ENCODE results near the gene RAD51. TPM values are rescaled to one million over a fixed set of nuclear protein-coding genes. Genes with fewer than 3 reads are reported as not detected.
"Not testable (repeated sequence)": the region's sequence is repeated elsewhere in the genome, so short reads cannot be mapped to it uniquely, and the experiment has no call there.

The RAD51 gene
- 1 to 10 TPM in 5 of 6 donors, not detected in 1; 1.0 to 3.4 (median 2.1) TPM for total RNA-seq

- WGBS, 2 donors: 1% methylated on average over 24 to 34 of the region's 81 CpGs
- H3K27me3 ChIP-seq: no peaks in the 10 kb centered on the region
- DNase-seq: peak; percentile 94 to 97
- peaks cover 0 to 6% (median 0%) of the 10 kb centered on the region in 4 donors for H3K36me3 ChIP-seq
- H3K4me1 ChIP-seq: peaks cover 16 to 24% (median 19%) of the 10 kb centered on the region in 4 donors
- TF ChIP-seq POLR2A (IDR thresholded peaks at IDR 0.05) (peak in 3 of 4 donors; percentile 28 to 82 (median 70)), POLR2AphosphoS5 (IDR thresholded peaks at IDR 0.05) (peak; percentile 85 to 92), CTCF (IDR thresholded peaks at IDR 0.05) (no peak)
- ATAC-seq (ENCODE audit: low FRiP score in 2 of 2): peak; percentile 98 to 99
- H3K27ac ChIP-seq: peak within 1 kb of the TSS; percentile 96 to 99 (median 98)
- no peaks in the 10 kb centered on the region for H3K9me3 ChIP-seq
- H3K4me3 ChIP-seq: peak within 1 kb of the TSS; percentile 66 to 80 (median 79)
Observed at GRCh38 chr15:40694688-40695468, at the start of gene RAD51. Gene RAD51 (plus strand): TSS chr15:40695174. CDS start chr15:40698759, 3,585 bp downstream.

GRCh38 chr15:40647523-40647922, 47.5 kb upstream of the RAD51 start:
- ATAC-seq (ENCODE audit: low FRiP score in 2 of 2) (no peak), DNase-seq (no peak)
- 88 to 96% methylated on average over 1 of the region's 1 CpG for WGBS, 2 donors
- Histone ChIP-seq H3K4me3 (no peak overlapping the region), H3K4me1 (no peaks in the 10 kb centered on the region), H3K27me3 (no peaks in the 10 kb centered on the region), H3K9me3 (no peaks in the 10 kb centered on the region), H3K27ac (no peak overlapping the region), H3K36me3 (no peaks in the 10 kb centered on the region)
- TF ChIP-seq EP300 (IDR thresholded peaks at IDR 0.05) (no peak), POLR2A (IDR thresholded peaks at IDR 0.05) (no peak), POLR2AphosphoS5 (IDR thresholded peaks at IDR 0.05) (no peak), CTCF (IDR thresholded peaks at IDR 0.05) (no peak)

GRCh38 chr15:40650479-40650878, 44.5 kb upstream of the RAD51 start:
- ATAC-seq (ENCODE audit: low FRiP score in 2 of 2): no peak
- TF ChIP-seq POLR2A (IDR thresholded peaks at IDR 0.05): no peak
- no peak for TF ChIP-seq EP300 (IDR thresholded peaks at IDR 0.05)
- no peak for TF ChIP-seq CTCF (IDR thresholded peaks at IDR 0.05)
- no peak for TF ChIP-seq POLR2AphosphoS5 (IDR thresholded peaks at IDR 0.05)
- Histone ChIP-seq H3K27me3 (no peaks in the 10 kb centered on the region), H3K36me3 (no peaks in the 10 kb centered on the region), H3K9me3 (no peaks in the 10 kb centered on the region), H3K4me3 (no peak overlapping the region), H3K27ac (no peak overlapping the region), H3K4me1 (no peaks in the 10 kb centered on the region)
- DNase-seq: no peak

- 91 to 97% methylated on average over 5 of the region's 5 CpGs for WGBS, 2 donors
- no peak overlapping the region for H3K4me3 ChIP-seq
- H3K27ac ChIP-seq: no peak overlapping the region
- H3K9me3 ChIP-seq: no peaks in the 10 kb centered on the region
- ATAC-seq (ENCODE audit: low FRiP score in 2 of 2): no peak
- no peaks in the 10 kb centered on the region for H3K27me3 ChIP-seq
- no peaks in the 10 kb centered on the region for H3K36me3 ChIP-seq
- DNase-seq: no peak
- H3K4me1 ChIP-seq: no peaks in the 10 kb centered on the region
- TF ChIP-seq CTCF (IDR thresholded peaks at IDR 0.05) (no peak), EP300 (IDR thresholded peaks at IDR 0.05) (no peak), POLR2A (IDR thresholded peaks at IDR 0.05) (no peak), POLR2AphosphoS5 (IDR thresholded peaks at IDR 0.05) (no peak)
Observed at GRCh38 chr15:40660686-40661085, 34.3 kb upstream of the RAD51 start.

GRCh38 chr15:40664909-40665308, 30.1 kb upstream of the RAD51 start:
- WGBS, 2 donors: 94 to 95% methylated on average over 7 of the region's 7 CpGs

GRCh38 chr15:40676290-40676689, 18.7 kb upstream of the RAD51 start:
- 88 to 89% methylated on average over 6 of the region's 6 CpGs for WGBS, 2 donors
- H3K4me1 ChIP-seq; H3K36me3 ChIP-seq; H3K4me3 ChIP-seq; H3K9me3 ChIP-seq; DNase-seq; H3K27me3 ChIP-seq; ATAC-seq (ENCODE audit: low FRiP score in 2 of 2); H3K27ac ChIP-seq: not testable (repeated sequence)

More at GRCh38 chr15:40664909-40665308, 30.1 kb upstream of the RAD51 start:
- H3K27ac ChIP-seq: no peak overlapping the region
- TF ChIP-seq EP300 (IDR thresholded peaks at IDR 0.05) (no peak), POLR2AphosphoS5 (IDR thresholded peaks at IDR 0.05) (no peak), POLR2A (IDR thresholded peaks at IDR 0.05) (no peak), CTCF (IDR thresholded peaks at IDR 0.05) (no peak)
- H3K4me3 ChIP-seq: no peak overlapping the region
- no peaks in the 10 kb centered on the region for H3K9me3 ChIP-seq
- no peaks in the 10 kb centered on the region for H3K4me1 ChIP-seq
- no peak for DNase-seq
- no peak for ATAC-seq (ENCODE audit: low FRiP score in 2 of 2)
- no peaks in the 10 kb centered on the region for H3K27me3 ChIP-seq
- H3K36me3 ChIP-seq: no peaks in the 10 kb centered on the region

GRCh38 chr15:40676906-40677305, 18.1 kb upstream of the RAD51 start:
- H3K4me3 ChIP-seq; ATAC-seq (ENCODE audit: low FRiP score in 2 of 2); H3K4me1 ChIP-seq; H3K27ac ChIP-seq; H3K27me3 ChIP-seq; H3K9me3 ChIP-seq; H3K36me3 ChIP-seq: not testable (repeated sequence)
- WGBS, 2 donors: 95 to 99% methylated on average over 16 to 38 of the region's 38 CpGs
- DNase-seq: peak in 1 of 2 donors; percentile 73

Measured in upper lobe of left lung (tissue), 6 donors.